IMR-90 (cell line): ENCODE measurements around the gene PARD3. TPM values are rescaled to one million over a fixed set of nuclear protein-coding genes. Genes with fewer than 3 reads are reported as not detected.

Experiments
- ATAC-seq: fragments of 200-7000 bp; cut with Tn5 transposase; 2 replicates; pipeline ENCODE4 v1.9.1; 2020; ENCODE audit warnings: low read depth, mild to moderate bottlenecking, moderate library complexity
- BruUV-seq: library from RNA; stranded (reverse); fragments of 400-500 nt; replicated peaks from 2 replicates; lab custom pipeline; 2021; lab: Mats Ljungman, UMichigan
- CTCF ChIA-PET: fragments of 300-600 bp; formaldehyde crosslinking; extraction: SDS; loops from one replicate; lab custom pipeline; 2021; ENCODE audit warnings: antibody characterized with exemption; lab: Yijun Ruan, JAX
- POLR2A ChIA-PET: fragments of 300-600 bp; sonication (Branson Sonifier 250); formaldehyde crosslinking; loops from one replicate; lab custom pipeline; 2022; ENCODE audit warnings: antibody characterized with exemption; ENCODE audit not compliant: unreplicated experiment; lab: Charles Lee
- DNase-seq: peaks from one replicate; pipeline ENCODE4 v3.0.0; 2013
- H2AFZ ChIP-seq: replicated peaks from 2 replicates; pipeline ENCODE3; 2013; ENCODE audit warnings: low read length, mild to moderate bottlenecking; ENCODE audit not compliant: poor library complexity
- H2AK5ac ChIP-seq: 2 replicates; pipeline ENCODE4 v1.6.1; 2013; ENCODE audit warnings: low read depth, low read length, inconsistent platforms
- H2AK9ac ChIP-seq: replicated peaks from 2 replicates; pipeline ENCODE3; 2013; ENCODE audit warnings: mild to moderate bottlenecking, low read depth, low read length, moderate library complexity; ENCODE audit not compliant: poor library complexity
- H2BK120ac ChIP-seq: 2 replicates; pipeline ENCODE4 v1.6.1; 2013; ENCODE audit warnings: low read depth, low read length, inconsistent platforms
- H2BK15ac ChIP-seq: 3 replicates; pipeline ENCODE4 v1.6.1; 2013; ENCODE audit warnings: low read depth, low read length, inconsistent platforms
- H2BK20ac ChIP-seq: 2 replicates; pipeline ENCODE4 v1.6.1; 2013; ENCODE audit warnings: low read depth, mild to moderate bottlenecking, inconsistent platforms, low read length, moderate library complexity
- H2BK5ac ChIP-seq: 2 replicates; pipeline ENCODE4 v1.6.1; 2013; ENCODE audit warnings: mild to moderate bottlenecking, low read depth, low read length, inconsistent platforms; ENCODE audit not compliant: poor library complexity, severe bottlenecking
- H3K14ac ChIP-seq: replicated peaks from 2 replicates; pipeline ENCODE4 v1.6.1; 2013; ENCODE audit warnings: low read depth, low read length, inconsistent platforms
- H3K18ac ChIP-seq: 2 replicates; pipeline ENCODE4 v1.6.1; 2013; ENCODE audit warnings: low read depth, low read length, control low read depth
- H3K23ac ChIP-seq: 2 replicates; pipeline ENCODE4 v1.6.1; 2013; ENCODE audit warnings: low read depth, low read length, inconsistent platforms
- H3K27ac ChIP-seq: 2 replicates; pipeline ENCODE4 v1.5.1; 2013; ENCODE audit warnings: mild to moderate bottlenecking, control low read depth, low read length; ENCODE audit not compliant: insufficient read depth
- H3K27me3 ChIP-seq: 2 replicates; pipeline ENCODE4 v1.6.1; 2013; ENCODE audit warnings: low read length; ENCODE audit not compliant: control insufficient read depth, insufficient read depth
- H3K36me3 ChIP-seq: 2 replicates; pipeline ENCODE4 v1.6.1; 2013; ENCODE audit warnings: low read length, mixed read lengths; ENCODE audit not compliant: control insufficient read depth, insufficient read depth
- H3K4ac ChIP-seq: 2 replicates; pipeline ENCODE4 v1.6.1; 2013; ENCODE audit warnings: low read depth, low read length, inconsistent platforms
- H3K4me1 ChIP-seq: 2 replicates; pipeline ENCODE4 v1.6.1; 2013; ENCODE audit warnings: low read length, mixed read lengths; ENCODE audit not compliant: control insufficient read depth, insufficient read depth
- H3K4me2 ChIP-seq: 2 replicates; pipeline ENCODE4 v1.6.1; 2013; ENCODE audit warnings: low read depth, mild to moderate bottlenecking, control low read depth, low read length, moderate library complexity
- H3K4me3 ChIP-seq: 2 replicates; pipeline ENCODE4 v1.5.1; 2013; ENCODE audit warnings: low read depth, mild to moderate bottlenecking, control low read depth, low read length, moderate library complexity; ENCODE audit not compliant: insufficient read depth
- H3K56ac ChIP-seq: 2 replicates; pipeline ENCODE4 v1.6.1; 2013; ENCODE audit warnings: low read length, inconsistent platforms; ENCODE audit not compliant: insufficient read depth; ENCODE audit errors: extremely low read depth
- H3K79me1 ChIP-seq, 2 experiments: 2 replicates each; pipeline ENCODE4 v1.6.1; 2013; ENCODE audit warnings: low read length in 2 of 2, inconsistent platforms in 1 of 2, low read depth in 1 of 2
- H3K9ac ChIP-seq: 2 replicates; pipeline ENCODE4 v1.6.1; 2013; ENCODE audit warnings: low read depth, low read length, control low read depth
- H3K9me1 ChIP-seq: 2 replicates; pipeline ENCODE4 v1.6.1; 2013; ENCODE audit warnings: low read length, inconsistent platforms; ENCODE audit not compliant: insufficient read depth
- H3K9me3 ChIP-seq: 2 replicates; pipeline ENCODE4 v1.6.1; 2013; ENCODE audit warnings: low read length; ENCODE audit not compliant: control insufficient read depth, insufficient read depth
- H4K20me1 ChIP-seq: 2 replicates; pipeline ENCODE4 v1.6.1; 2013; ENCODE audit warnings: low read length, inconsistent platforms; ENCODE audit not compliant: insufficient read depth
- H4K5ac ChIP-seq: 2 replicates; pipeline ENCODE4 v1.6.1; 2013; ENCODE audit warnings: mild to moderate bottlenecking, low read depth, low read length, control low read depth
- H4K8ac ChIP-seq, 2 experiments: 2 replicates each; pipeline ENCODE4 v1.6.1; 2013; ENCODE audit warnings: low read depth in 2 of 2, low read length in 2 of 2, control low read depth in 1 of 2, inconsistent platforms in 1 of 2
- H4K91ac ChIP-seq: 2 replicates; pipeline ENCODE4 v1.6.1; 2013; ENCODE audit warnings: low read depth, low read length, inconsistent platforms; ENCODE audit not compliant: insufficient read depth
- BHLHE40 ChIP-seq: fragments of 150-350 bp; IDR thresholded peaks from 2 replicates; pipeline ENCODE4 v1.6.1; 2016; ENCODE audit warnings: mild to moderate bottlenecking, low read depth, low read length
- CTCF ChIP-seq: conservative IDR thresholded peaks from 2 replicates; pipeline ENCODE4 v1.5.1; 2012; ENCODE audit warnings: mild to moderate bottlenecking, low read depth, low read length, improper control_type of control experiment
- ELK1 ChIP-seq: fragments of 150-350 bp; IDR thresholded peaks from 2 replicates; pipeline ENCODE4 v1.6.1; 2016; ENCODE audit warnings: low read depth, mild to moderate bottlenecking, low read length, moderate library complexity, borderline replicate concordance
- FOS ChIP-seq: fragments of 150-350 bp; IDR thresholded peaks from 2 replicates; pipeline ENCODE4 v1.6.1; 2016; ENCODE audit warnings: low read depth, low read length
- MAZ ChIP-seq: IDR thresholded peaks from 2 replicates; pipeline ENCODE4 v1.6.1; 2012; ENCODE audit warnings: low read depth, mild to moderate bottlenecking, low read length, improper control_type of control experiment, moderate library complexity, borderline replicate concordance
- NFE2L2 ChIP-seq: fragments of 150-350 bp; IDR thresholded peaks from 2 replicates; pipeline ENCODE4 v1.6.1; 2016; ENCODE audit warnings: low read depth, mild to moderate bottlenecking, low read length
- POLR2A ChIP-seq: IDR thresholded peaks from 2 replicates; pipeline ENCODE4 v1.6.1; 2012; ENCODE audit warnings: mild to moderate bottlenecking, low read depth, low read length
- RAD21 ChIP-seq: IDR thresholded peaks from 2 replicates; pipeline ENCODE4 v1.6.1; 2012; ENCODE audit warnings: low read length, improper control_type of control experiment
- RCOR1 ChIP-seq: IDR thresholded peaks from 2 replicates; pipeline ENCODE4 v1.6.1; 2012; ENCODE audit warnings: mild to moderate bottlenecking, low read length, improper control_type of control experiment; ENCODE audit not compliant: insufficient replicate concordance
- RFX5 ChIP-seq: IDR thresholded peaks from 2 replicates; pipeline ENCODE4 v1.8.0; 2012; ENCODE audit warnings: low read depth, mild to moderate bottlenecking, low read length, moderate library complexity
- WGBS, 2 experiments: methylation state at CpG; one replicate each; pipeline versions ENCODE4 v1.1.5 to v1.1.7; 2013; ENCODE audit warnings: missing lambda C conversion rate in 2 of 2; ENCODE audit not compliant: insufficient read length in 1 of 2; ENCODE audit errors: extremely low coverage in 2 of 2; 5-methylcytosine and 5-hydroxymethylcytosine counted together
- dilution Hi-C: fragments of 300-500 bp; cut with HindIII; formaldehyde crosslinking; loops from one replicate; pipeline ENCODE4 v1.14.3; 2018; ENCODE audit warnings: low sequenced_read_pairs; ENCODE audit not compliant: unreplicated experiment
- in situ Hi-C: fragments of 300-500 bp; cut with MboI; formaldehyde crosslinking; loops from 3 replicates; pipeline ENCODE4 v1.14.3; 2019; ENCODE audit warnings: low sequenced_read_pairs, inconsistent platforms, mixed read lengths
- intact Hi-C: fragments of 100-400 bp; cut with micrococcal nuclease; formaldehyde crosslinking; loops from 2 replicates; pipeline ENCODE4 v1.10.0; 2022
- polyA plus RNA-seq, 3 experiments: library from polyadenylated mRNA; depleted of rRNA; stranded (reverse); fragments of >200 nt; gene quantifications; 2 replicates each; pipeline ENCODE4 v1.2.3, GENCODE V29; 2012; ENCODE audit warnings: low replicate concordance in 1 of 3
- total RNA-seq: library from RNA; depleted of rRNA; stranded (reverse); fragments of >200 nt; gene quantifications from 2 replicates; pipeline ENCODE4 v1.2.3, GENCODE V29; 2012

The PARD3 gene
- total and polyA plus RNA-seq, 2 of the 4 experiments (the other 2 are of a cell fraction) = 14.6 to 37.5 TPM

GRCh38 chr10:34794835-34795234, 20.3 kb downstream of the PARD3 start:
- Histone ChIP-seq H4K8ac (no peak overlapping the region), H3K18ac (no peak overlapping the region), H3K56ac (no peak overlapping the region), H2BK15ac (no peak overlapping the region), H3K27me3 (no peaks in the 10 kb centered on the region), H2BK20ac (no peak overlapping the region), H3K36me3 (peaks cover 4% of the 10 kb centered on the region; the same call in 1 of the 2 replicates), H3K9me3 (no peaks in the 10 kb centered on the region), H4K20me1 (peaks cover 35% of the 10 kb centered on the region), H3K4me2 (no peak overlapping the region), H2BK120ac (no peak overlapping the region), H2AK5ac (no peak overlapping the region), H2AFZ (no peak overlapping the region), H3K23ac (no peak overlapping the region; the same call in 1 of the 2 replicates), H4K91ac (no peak overlapping the region), H3K4me1 (no peaks in the 10 kb centered on the region), H3K79me1 (peaks cover 23 to 66% of the 10 kb centered on the region in 2 experiments), H3K4ac (no peak overlapping the region), H2BK5ac (no peak overlapping the region), H3K9me1 (peaks cover 4% of the 10 kb centered on the region; the same call in 1 of the 2 replicates), H3K27ac (no peak overlapping the region), H4K5ac (no peak overlapping the region), H3K14ac (no peak overlapping the region), H3K4me3 (no peak overlapping the region), H2AK9ac (no peak overlapping the region), H3K9ac (no peak overlapping the region)
- intact Hi-C loops = no loop called here
- no TSS peak for BruUV-seq
- ChIA-PET CTCF (no interaction called here), POLR2A (no interaction called here)
- dilution Hi-C loops = no loop called here
- ATAC-seq (no peak), DNase-seq (no peak)
- in situ Hi-C loops = no loop called here
- 100% methylated on average over 3 of the region's 4 CpGs; no CpG with 5 or more reads in 1 of the 2 experiments for WGBS, 2 experiments
- TF ChIP-seq MAZ = no peak
- TF ChIP-seq FOS = no peak
- TF ChIP-seq RFX5 = no peak
- TF ChIP-seq RAD21 = no peak
- TF ChIP-seq ELK1 = no peak
- TF ChIP-seq BHLHE40 = no peak
- no peak for TF ChIP-seq NFE2L2
- no peak for TF ChIP-seq POLR2A
- TF ChIP-seq CTCF = no peak
- TF ChIP-seq RCOR1 = no peak
